H1 (cell line): ENCODE measurements around the gene CAMKK1. TPM values are rescaled to one million over a fixed set of nuclear protein-coding genes. Genes with fewer than 3 reads are reported as not detected.

Source experiments
- CTCF ChIA-PET: fragments of 300-600 bp; sonication (Branson Sonifier 250); formaldehyde crosslinking; loops from one replicate; lab custom pipeline; 2021; ENCODE audit not compliant: partially characterized antibody; lab: Charles Lee
- POLR2A ChIA-PET: fragments of 300-600 bp; sonication (Branson Sonifier 250); formaldehyde crosslinking; loops from one replicate; lab custom pipeline; 2021; ENCODE audit warnings: inconsistent platforms; ENCODE audit not compliant: partially characterized antibody; lab: Charles Lee
- DNase-seq, 2 experiments: peaks; one replicate each; pipeline versions ENCODE4 v3.0.0 to v3.0.0-alpha.2; 2010 to 2022; ENCODE audit warnings: low spot score in 2 of 2, low read depth in 1 of 2, mixed read lengths in 1 of 2
- FAIRE-seq: peaks from 2 replicates; lab custom pipeline; 2011; peaks lifted over from hg19 to GRCh38; lab: Jason Lieb, UNC
- H2AFZ ChIP-seq: 2 replicates; pipeline ENCODE4 v1.8.1; 2012; ENCODE audit warnings: low read length, inconsistent platforms
- H2AK5ac ChIP-seq: 2 replicates; pipeline ENCODE4 v1.6.1; 2013; ENCODE audit warnings: low read depth, low read length
- H2BK120ac ChIP-seq: replicated peaks from 2 replicates; pipeline ENCODE3; 2013; ENCODE audit warnings: low read depth, low read length, inconsistent platforms
- H2BK12ac ChIP-seq: 2 replicates; pipeline ENCODE4 v1.6.1; 2013; ENCODE audit warnings: low read depth, low read length
- H2BK15ac ChIP-seq: 2 replicates; pipeline ENCODE4 v1.6.1; 2013; ENCODE audit warnings: low read length
- H2BK20ac ChIP-seq: 2 replicates; pipeline ENCODE4 v1.6.1; 2013; ENCODE audit warnings: low read length
- H2BK5ac ChIP-seq: 2 replicates; pipeline ENCODE4 v1.6.1; 2013; ENCODE audit warnings: low read depth, low read length
- H3K14ac ChIP-seq: 2 replicates; pipeline ENCODE4 v1.6.1; 2013; ENCODE audit warnings: inconsistent platforms; ENCODE audit not compliant: insufficient read length
- H3K18ac ChIP-seq: 2 replicates; pipeline ENCODE4 v1.6.1; 2013; ENCODE audit warnings: low read length; ENCODE audit errors: extremely low read depth
- H3K23ac ChIP-seq: 2 replicates; pipeline ENCODE4 v1.6.1; 2013; ENCODE audit warnings: inconsistent platforms; ENCODE audit not compliant: insufficient read length
- H3K23me2 ChIP-seq: 2 replicates; pipeline ENCODE4 v1.6.1; 2013; ENCODE audit warnings: low read depth, low read length
- H3K27ac ChIP-seq: 2 replicates; pipeline ENCODE4 v1.6.1; 2011; ENCODE audit warnings: low read depth, low read length, inconsistent platforms
- H3K27me3 ChIP-seq, 4 experiments: replicated peaks in 1 of 4; 1 replicate in 1 of 4; 2 replicates in 3 of 4; pipeline versions ENCODE4 v1.6.1 to v1.8.1; 2011 to 2013; ENCODE audit warnings: low read length in 3 of 4, mild to moderate bottlenecking in 3 of 4, inconsistent platforms in 2 of 4, mixed read lengths in 2 of 4, moderate library complexity in 1 of 4; ENCODE audit not compliant: control insufficient read depth in 3 of 4, insufficient read depth in 3 of 4; ENCODE audit errors: extremely low read depth in 1 of 4
- H3K36me3 ChIP-seq, 4 experiments: 2 replicates each; pipeline versions ENCODE4 v1.6.1 to v1.8.1; 2011 to 2013; ENCODE audit warnings: mild to moderate bottlenecking in 4 of 4, low read length in 3 of 4, moderate library complexity in 2 of 4, control low read depth in 1 of 4, inconsistent platforms in 1 of 4; ENCODE audit not compliant: insufficient read depth in 4 of 4, control insufficient read depth in 2 of 4
- H3K4ac ChIP-seq: replicated peaks from 2 replicates; pipeline ENCODE3; 2013; ENCODE audit warnings: low read length, low read depth, mixed read lengths, inconsistent platforms; ENCODE audit not compliant: insufficient read length
- H3K4me1 ChIP-seq, 4 experiments: replicated peaks in 1 of 4; 1 replicate in 1 of 4; 2 replicates in 3 of 4; pipeline versions ENCODE4 v1.6.1 to v1.8.1; 2011 to 2013; ENCODE audit warnings: low read length in 3 of 4, inconsistent platforms in 2 of 4, mixed read lengths in 1 of 4; ENCODE audit not compliant: insufficient read depth in 4 of 4, control insufficient read depth in 3 of 4
- H3K4me2 ChIP-seq, 2 experiments: 2 replicates each; pipeline versions ENCODE4 v1.6.1 to v1.8.1; 2011 to 2013; ENCODE audit warnings: low read depth in 2 of 2, low read length in 2 of 2, control low read depth in 1 of 2, inconsistent platforms in 1 of 2, mild to moderate bottlenecking in 1 of 2; ENCODE audit not compliant: insufficient read depth in 1 of 2
- H3K4me3 ChIP-seq, 4 experiments: fragments of 200-600, 300-600 bp in 1 of 4; sonication (generic), shearing (Covaris generic), sonication (Bioruptor Twin) in 1 of 4; 2 replicates each; pipeline versions ENCODE4 v1.5.1 to v1.8.1; 2011 to 2016; ENCODE audit warnings: low read length in 4 of 4, low read depth in 3 of 4, control low read depth in 2 of 4, inconsistent platforms in 2 of 4, mild to moderate bottlenecking in 2 of 4, mixed read lengths in 1 of 4, moderate library complexity in 1 of 4; ENCODE audit not compliant: insufficient read depth in 2 of 4; ENCODE audit errors: extremely low read depth in 1 of 4
- H3K56ac ChIP-seq: replicated peaks from 2 replicates; pipeline ENCODE3; 2013; ENCODE audit warnings: low read depth, mild to moderate bottlenecking, mixed read lengths, low read length, inconsistent platforms; ENCODE audit not compliant: insufficient read length
- H3K79me1 ChIP-seq: 2 replicates; pipeline ENCODE4 v1.6.1; 2013; ENCODE audit warnings: low read depth, low read length, control low read depth
- H3K79me2 ChIP-seq, 2 experiments: 2 replicates each; pipeline versions ENCODE4 v1.6.1 to v1.8.1; 2012 to 2013; ENCODE audit warnings: low read length in 2 of 2, mild to moderate bottlenecking in 2 of 2, inconsistent platforms in 1 of 2; ENCODE audit not compliant: insufficient read depth in 2 of 2, control insufficient read depth in 1 of 2
- H3K9ac ChIP-seq, 4 experiments: replicated peaks in 1 of 4; 1 replicate in 1 of 4; 2 replicates in 3 of 4; pipeline versions ENCODE4 v1.6.1 to v1.8.1; 2011 to 2013; ENCODE audit warnings: low read depth in 3 of 4, low read length in 3 of 4, control low read depth in 2 of 4, mild to moderate bottlenecking in 2 of 4, moderate library complexity in 2 of 4, inconsistent platforms in 1 of 4; ENCODE audit errors: extremely low read depth in 1 of 4
- H3K9me3 ChIP-seq, 2 experiments: 2 replicates each; pipeline versions ENCODE4 v1.6.1 to v1.8.1; 2012 to 2013; ENCODE audit warnings: mild to moderate bottlenecking in 2 of 2, moderate library complexity in 2 of 2, control low read depth in 1 of 2, inconsistent platforms in 1 of 2, low read depth in 1 of 2, low read length in 1 of 2, mixed read lengths in 1 of 2; ENCODE audit not compliant: insufficient read depth in 2 of 2
- H4K20me1 ChIP-seq, 2 experiments: replicated peaks in 1 of 2; 2 replicates each; pipeline versions ENCODE3 to v1.8.1; 2011 to 2013; ENCODE audit warnings: inconsistent platforms in 2 of 2, low read length in 2 of 2, mild to moderate bottlenecking in 1 of 2; ENCODE audit not compliant: insufficient read depth in 2 of 2, control insufficient read depth in 1 of 2
- H4K5ac ChIP-seq: 2 replicates; pipeline ENCODE4 v1.6.1; 2013; ENCODE audit warnings: low read length, low read depth, mixed read lengths, inconsistent platforms; ENCODE audit not compliant: insufficient read length
- H4K8ac ChIP-seq: 2 replicates; pipeline ENCODE4 v1.8.0; 2013; ENCODE audit warnings: mild to moderate bottlenecking, moderate library complexity, low read length, inconsistent platforms; ENCODE audit not compliant: insufficient read depth; ENCODE audit errors: extremely low read depth
- H4K91ac ChIP-seq: replicated peaks from 2 replicates; pipeline ENCODE3; 2013; ENCODE audit warnings: low read length, mixed read lengths, inconsistent platforms; ENCODE audit not compliant: insufficient read length
- CTCF ChIP-seq, 3 experiments: IDR thresholded peaks; 1 replicate in 2 of 3; 2 replicates in 1 of 3; pipeline versions ENCODE4 v1.5.1 to v1.6.1; 2011; ENCODE audit warnings: low read length in 3 of 3, mild to moderate bottlenecking in 3 of 3, inconsistent platforms in 2 of 3, low read depth in 1 of 3, moderate library complexity in 1 of 3; ENCODE audit not compliant: insufficient read depth in 1 of 3; ENCODE audit errors: control extremely low read depth in 1 of 3
- KDM1A ChIP-seq: fragments of 200-600, 300-600 bp; sonication (generic); IDR thresholded peaks from 2 replicates; pipeline ENCODE4 v1.7.1; 2016; ENCODE audit warnings: mild to moderate bottlenecking, low read length, borderline replicate concordance
- POLR2A ChIP-seq, 2 experiments: IDR thresholded peaks; 1 replicate in 1 of 2; 2 replicates in 1 of 2; pipeline ENCODE4 v1.6.1; 2011; ENCODE audit warnings: low read depth in 2 of 2, low read length in 2 of 2, mild to moderate bottlenecking in 2 of 2; ENCODE audit errors: control extremely low read depth in 1 of 2
- RXRA ChIP-seq: IDR thresholded peaks from 2 replicates; pipeline ENCODE4 v1.6.1; 2011; ENCODE audit warnings: low read depth, mild to moderate bottlenecking, low read length, moderate library complexity; ENCODE audit not compliant: insufficient read depth
- TBP ChIP-seq: IDR thresholded peaks from 2 replicates; pipeline ENCODE4 v1.6.1; 2011; ENCODE audit warnings: low read depth, low read length, improper control_type of control experiment
- WGBS, 2 experiments: shearing (Covaris generic) in 1 of 2; methylation state at CpG; one replicate each; pipeline versions ENCODE4 v1.1.6 to v1.1.7; 2013 to 2015; ENCODE audit warnings: low lambda C conversion rate in 2 of 2, mixed read lengths in 2 of 2, inconsistent platforms in 1 of 2, low coverage in 1 of 2, missing lambda C conversion rate in 1 of 2; ENCODE audit not compliant: insufficient replicate concordance in 2 of 2, insufficient coverage in 1 of 2, insufficient read length in 1 of 2; ENCODE audit errors: extremely low coverage in 1 of 2, missing lambda C conversion rate in 1 of 2; 5-methylcytosine and 5-hydroxymethylcytosine counted together
- polyA plus RNA-seq, 7 experiments: library from polyadenylated mRNA; depleted of rRNA in 3 of 7; stranded (reverse) in 5 of 7; unstranded in 2 of 7; fragments of >200 nt in 5 of 7; fragments of 200-250 nt in 2 of 7; gene quantifications; 1 replicate in 5 of 7; 2 replicates in 1 of 7; 4 replicates in 1 of 7; pipeline versions ENCODE4 v1.2.1 to v1.2.3, GENCODE V29; 2011 to 2013; ENCODE audit warnings: missing spikeins in 2 of 7, mixed read lengths in 2 of 7
- total RNA-seq: library from RNA; stranded (reverse); fragmentation: NEBNext Ultra II Directional; extraction: Animal tissue kit (Norgen Biotek cat#: 25700); gene quantifications from 2 replicates; pipeline ENCODE4 v1.2.1, GENCODE V29; 2021
- TF ChIP-seq, protein P1 (sequence below): IDR thresholded peaks from 2 replicates; pipeline ENCODE4 v1.6.1; 2012; ENCODE audit warnings: low read length, inconsistent platforms

The CAMKK1 gene
- total and polyA plus RNA-seq, 2 of the 8 experiments (the other 6 are each of a cell fraction or from before 2014, with no cell fraction given) = 7.1 to 7.6 TPM

DNA sequence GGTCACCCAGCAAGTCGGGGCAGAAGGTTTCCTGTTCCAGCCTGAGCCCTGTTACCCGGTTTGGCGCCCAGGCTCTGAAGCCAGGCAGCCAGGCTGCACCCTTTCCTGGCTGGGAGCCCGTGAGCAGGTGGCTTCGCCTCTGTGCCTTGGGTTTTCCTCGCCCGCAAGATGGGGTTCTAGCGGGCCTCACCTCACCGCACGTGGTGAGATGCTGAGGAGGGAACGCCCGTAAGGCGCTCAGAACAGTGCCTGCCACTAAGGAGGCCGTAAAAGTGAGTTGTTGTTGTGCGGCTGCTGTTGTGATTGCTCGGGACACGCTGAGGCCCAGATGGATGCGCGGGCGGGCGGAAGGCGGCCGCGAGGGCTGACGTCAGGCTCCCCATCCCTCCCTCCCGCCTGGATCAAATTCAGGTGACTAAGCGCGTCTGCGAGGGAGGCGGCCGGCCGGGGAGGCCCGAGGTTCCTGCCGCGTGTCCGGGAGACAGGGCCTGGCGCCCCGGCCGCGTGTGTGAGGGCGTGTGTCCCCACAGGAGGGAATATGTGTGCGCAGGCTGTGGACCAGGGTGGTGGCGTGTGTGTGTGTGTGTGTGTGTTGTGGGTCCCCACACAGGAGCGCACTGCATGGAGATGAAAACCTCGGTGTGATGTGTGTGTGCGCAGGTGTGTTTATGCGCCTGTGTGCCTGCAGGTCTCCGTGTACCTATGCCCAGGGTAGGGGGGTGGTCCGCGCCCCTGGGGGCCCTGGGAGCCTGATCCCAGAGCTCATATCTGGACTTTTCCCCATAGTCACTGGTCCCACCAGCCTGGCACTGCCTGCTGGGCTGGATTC is 4.3 kb downstream of the CAMKK1 start:
- no peak overlapping the region for H4K5ac ChIP-seq
- H3K14ac ChIP-seq = no peak overlapping the region
- H4K8ac ChIP-seq = peak overlapping the region; percentile 94
- H3K36me3 ChIP-seq = peaks cover 3 to 9% (median 4%) of the 10 kb centered on the region in 4 experiments; a peak in 5 of 8 replicates
- H3K23me2 ChIP-seq = peaks cover 12% of the 10 kb centered on the region; the same call in 1 of the 2 replicates
- ChIA-PET CTCF (interaction anchor here (0.8 to 3.6 kb wide), 4 partner anchors 8 to 129 kb away, joined by 3 to 16 read pairs (median 6); no protein-coding TSS in a partner anchor), POLR2A (no interaction called here)
- H3K4me3 ChIP-seq = no peak overlapping the region
- no peak overlapping the region for H2BK120ac ChIP-seq
- peak in 1 of 2 experiments; percentile 70 for DNase-seq
- H3K79me2 ChIP-seq = no peaks in the 10 kb centered on the region; a peak in 1 of 4 replicates
- peaks cover 4% of the 10 kb centered on the region; the same call in 1 of the 2 replicates for H3K79me1 ChIP-seq
- H3K27ac ChIP-seq = no peak overlapping the region
- no peak overlapping the region for H3K56ac ChIP-seq
- H3K4me1 ChIP-seq = peaks cover 4 to 29% (median 19%) of the 10 kb centered on the region in 4 experiments
- peak overlapping the region in 1 of 4 experiments; percentile 38; a peak in 2 of 7 replicates for H3K9ac ChIP-seq
- H2BK5ac ChIP-seq = peak overlapping the region; percentile 83
- no peaks in the 10 kb centered on the region; a peak in 1 of 7 replicates for H3K27me3 ChIP-seq
- H3K9me3 ChIP-seq = no peaks in the 10 kb centered on the region
- H2AK5ac ChIP-seq = peak overlapping the region; percentile 95; the same call in 1 of the 2 replicates
- H2BK12ac ChIP-seq = peak overlapping the region; percentile 97
- no peak overlapping the region for H2AFZ ChIP-seq
- no peak overlapping the region for H2BK20ac ChIP-seq
- 65% methylated on average over 47 of the region's 50 CpGs; no CpG with 5 or more reads in 1 of the 2 experiments for WGBS, 2 experiments
- H3K4ac ChIP-seq = no peak overlapping the region
- FAIRE-seq = no peak
- H4K20me1 ChIP-seq = peaks cover 3 to 8% of the 10 kb centered on the region in 2 experiments
- peak overlapping the region; percentile 99 for H2BK15ac ChIP-seq
- peak overlapping the region; percentile 78 for H3K18ac ChIP-seq
- peak overlapping the region; percentile 97 for H4K91ac ChIP-seq
- peak overlapping the region in 1 of 2 experiments; percentile 38; a peak in 2 of 4 replicates for H3K4me2 ChIP-seq
- no peak overlapping the region for H3K23ac ChIP-seq
- TF ChIP-seq POLR2A (IDR thresholded peaks at IDR 0.05; ENCODE audit: control extremely low read depth in 1 of 2, low read depth in 2 of 2, low read length in 2 of 2) = peak in 1 of 2 experiments; percentile 41; a peak in 1 of 3 replicates
- TF ChIP-seq CTCF (IDR thresholded peaks at IDR 0.05; ENCODE audit: control extremely low read depth in 1 of 3, insufficient read depth in 1 of 3, low read depth in 1 of 3, low read length in 3 of 3) = no peak
- TF ChIP-seq KDM1A = no peak
- TF ChIP-seq RXRA = no peak
- TF ChIP-seq, protein P1, sequence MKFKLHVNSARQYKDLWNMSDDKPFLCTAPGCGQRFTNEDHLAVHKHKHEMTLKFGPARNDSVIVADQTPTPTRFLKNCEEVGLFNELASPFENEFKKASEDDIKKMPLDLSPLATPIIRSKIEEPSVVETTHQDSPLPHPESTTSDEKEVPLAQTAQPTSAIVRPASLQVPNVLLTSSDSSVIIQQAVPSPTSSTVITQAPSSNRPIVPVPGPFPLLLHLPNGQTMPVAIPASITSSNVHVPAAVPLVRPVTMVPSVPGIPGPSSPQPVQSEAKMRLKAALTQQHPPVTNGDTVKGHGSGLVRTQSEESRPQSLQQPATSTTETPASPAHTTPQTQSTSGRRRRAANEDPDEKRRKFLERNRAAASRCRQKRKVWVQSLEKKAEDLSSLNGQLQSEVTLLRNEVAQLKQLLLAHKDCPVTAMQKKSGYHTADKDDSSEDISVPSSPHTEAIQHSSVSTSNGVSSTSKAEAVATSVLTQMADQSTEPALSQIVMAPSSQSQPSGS = peak; percentile 21; the same call in 1 of the 2 replicates
- TF ChIP-seq TBP = no peak; the same call in 1 of the 2 replicates
